OCI-LY1 (cell line): ENCODE data around the gene TPP1.
A peak's percentile ranks its signal among the peaks of the same experiment; 100 is the strongest.

ENCODE experiments used
- CTCF ChIP-seq: fragments of 200-600 bp; sonication (generic), shearing (Covaris generic); IDR thresholded peaks from 2 replicates; pipeline ENCODE4 v1.5.1; 2017; ENCODE audit warnings: mild to moderate bottlenecking, antibody characterized with exemption, low read length, moderate library complexity, mixed read lengths
- EZH2 ChIP-seq: fragments of 200-600 bp; sonication (generic), shearing (Covaris generic); IDR thresholded peaks from 2 replicates; pipeline ENCODE4 v1.8.0; 2017; ENCODE audit warnings: borderline replicate concordance, mixed run types, mild to moderate bottlenecking, antibody characterized with exemption, low read length, moderate library complexity, mixed read lengths

DNA sequence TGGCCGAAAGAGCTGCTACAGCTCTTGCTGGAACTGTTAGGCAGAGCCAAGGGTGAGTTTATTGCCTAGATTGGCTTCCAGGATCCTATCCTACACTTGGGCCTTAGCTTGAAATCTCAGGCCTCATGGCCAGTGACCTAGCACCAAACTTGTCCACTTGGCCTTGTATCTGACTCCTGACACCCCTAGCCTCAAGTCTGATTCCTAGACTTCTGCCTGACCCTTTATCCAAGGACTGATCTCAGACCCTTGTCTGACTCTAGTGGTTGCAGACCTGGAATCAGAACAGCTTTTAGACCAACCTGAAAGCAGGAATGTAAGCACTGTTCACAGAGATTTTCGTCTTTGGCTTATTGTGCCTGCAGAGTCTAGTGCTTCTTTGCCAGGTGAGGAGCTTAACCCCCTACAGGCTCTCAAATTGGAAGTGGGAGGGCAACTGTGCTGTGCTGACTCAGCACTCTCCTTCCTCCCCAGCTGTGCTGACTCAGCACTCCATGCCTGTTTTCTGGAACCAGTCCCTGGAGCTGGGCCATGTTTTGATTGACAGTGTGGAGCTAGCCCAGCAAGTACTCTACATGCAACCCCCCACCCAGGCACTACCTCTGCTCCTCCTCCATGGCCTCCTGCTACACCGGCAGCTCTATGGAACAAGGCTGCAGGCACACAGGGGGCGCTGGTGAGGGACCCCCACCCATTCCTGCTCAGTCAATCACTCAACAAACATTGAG lies 50.9 kb downstream of the TPP1 start:
- TF ChIP-seq CTCF = peak; percentile 28; the same call in 1 of the 2 replicates
- no peak for TF ChIP-seq EZH2
